Measurements from ENCODE around the gene MDFI.

The MDFI gene

DNA sequence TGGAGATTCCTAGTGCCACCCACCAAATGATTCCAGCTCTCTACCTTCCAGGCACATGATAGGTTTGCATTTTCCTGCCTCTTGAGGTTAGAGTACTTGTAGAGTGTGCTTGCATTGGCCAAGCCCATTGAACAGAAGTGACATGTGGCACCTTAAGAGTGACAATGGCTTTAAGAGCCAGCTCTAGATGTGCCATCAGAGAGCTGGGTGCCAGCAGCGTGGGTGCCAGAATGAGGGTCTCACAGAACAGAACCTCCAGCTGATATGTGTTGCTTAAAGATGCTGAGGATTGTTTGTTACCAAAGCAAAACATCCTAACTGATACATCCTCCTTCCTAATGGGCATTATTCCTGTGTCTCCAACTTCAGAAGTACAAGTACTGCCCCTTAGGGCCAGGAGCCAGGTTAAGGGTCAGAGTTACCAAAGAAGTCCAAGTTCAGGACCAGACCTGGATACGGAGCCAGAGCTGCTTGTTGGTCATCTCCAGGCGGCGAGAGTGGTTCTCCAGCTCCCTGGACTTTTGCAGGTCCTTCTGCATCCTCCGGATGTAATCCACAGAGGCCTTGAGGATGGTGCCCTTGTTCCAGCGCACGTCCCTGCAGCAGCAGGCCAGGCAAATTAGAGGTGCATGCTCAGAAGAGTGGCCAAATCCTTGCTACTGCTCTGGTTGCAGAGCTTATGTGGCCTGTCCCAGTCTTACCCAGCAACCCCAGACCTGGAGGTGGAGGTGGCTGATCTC is 47.5 kb downstream of the MDFI start:
- DNase-seq (ENCODE audit: low read depth in 2 of 3, low spot score in 1 of 3) = no peak

DNA sequence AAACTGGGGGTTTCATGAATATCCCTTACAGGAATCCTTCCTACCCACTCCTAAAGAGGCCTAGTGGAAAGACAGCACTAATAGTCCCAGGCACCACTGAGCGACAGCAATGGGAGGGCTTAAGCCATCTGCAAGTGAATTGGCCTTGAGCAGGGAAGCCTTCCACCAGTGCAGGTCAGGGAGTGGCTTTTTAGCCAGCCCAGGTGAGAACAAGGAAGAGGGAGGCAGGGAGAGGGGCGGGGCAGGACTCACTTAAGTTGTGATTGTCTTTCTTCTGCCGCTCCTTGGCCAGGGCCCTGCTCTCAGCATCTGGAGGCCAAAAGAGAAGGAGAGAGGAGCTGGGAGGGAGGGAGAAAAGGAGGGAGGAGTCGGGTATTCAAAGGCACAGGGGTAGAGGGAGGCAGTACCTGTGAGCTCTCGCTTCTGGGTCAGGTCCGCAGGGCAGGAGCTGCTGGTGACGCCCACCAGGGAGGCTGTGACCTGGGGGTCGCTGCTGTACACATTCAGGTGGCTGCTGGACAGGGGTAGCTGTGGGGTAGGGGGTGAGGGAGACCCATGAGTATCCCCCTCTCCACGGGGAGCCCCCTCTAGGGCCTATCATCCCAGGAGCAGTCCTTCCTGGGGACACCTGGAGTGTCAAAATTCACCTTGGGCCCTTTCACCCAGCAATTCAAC is 49.4 kb downstream of the MDFI start:
- no peak for DNase-seq (ENCODE audit: low read depth in 2 of 3, low spot score in 1 of 3)

DNA sequence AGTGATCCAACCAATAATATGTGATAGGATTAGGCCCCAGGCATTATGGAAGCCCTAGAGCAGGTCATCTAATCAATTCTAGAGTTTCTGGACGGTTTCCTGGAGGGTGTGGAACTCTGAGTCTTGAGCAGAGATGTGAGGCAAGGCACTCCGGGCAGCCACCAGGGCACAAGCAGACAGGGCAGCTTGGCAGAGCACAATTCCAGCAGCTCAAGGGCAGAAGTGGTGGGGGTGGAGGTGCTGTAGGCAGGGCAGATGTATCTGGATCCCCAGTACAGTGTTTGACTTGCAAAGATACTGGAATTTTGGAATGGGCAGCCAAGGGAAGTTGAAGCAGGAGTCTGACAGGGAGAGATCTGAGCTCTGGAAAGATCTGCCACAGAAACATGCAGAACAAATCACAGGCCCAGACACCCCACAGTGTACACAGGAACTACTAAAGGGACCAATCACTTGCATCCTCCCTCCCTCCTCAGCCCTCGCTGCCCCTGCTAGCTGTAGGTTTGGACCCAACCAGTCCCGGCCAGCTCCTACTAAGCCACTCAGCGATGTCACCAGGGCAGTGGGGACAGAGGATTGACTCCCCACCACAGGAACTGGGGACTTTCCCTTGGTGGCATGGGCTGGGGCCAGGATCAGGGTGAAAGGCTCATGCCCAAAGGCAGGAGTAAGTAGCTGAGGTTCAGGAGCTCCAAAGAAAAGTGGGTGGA is 50.1 kb downstream of the MDFI start:
- DNase-seq (ENCODE audit: low read depth in 2 of 3, low spot score in 1 of 3) = no peak

DNA sequence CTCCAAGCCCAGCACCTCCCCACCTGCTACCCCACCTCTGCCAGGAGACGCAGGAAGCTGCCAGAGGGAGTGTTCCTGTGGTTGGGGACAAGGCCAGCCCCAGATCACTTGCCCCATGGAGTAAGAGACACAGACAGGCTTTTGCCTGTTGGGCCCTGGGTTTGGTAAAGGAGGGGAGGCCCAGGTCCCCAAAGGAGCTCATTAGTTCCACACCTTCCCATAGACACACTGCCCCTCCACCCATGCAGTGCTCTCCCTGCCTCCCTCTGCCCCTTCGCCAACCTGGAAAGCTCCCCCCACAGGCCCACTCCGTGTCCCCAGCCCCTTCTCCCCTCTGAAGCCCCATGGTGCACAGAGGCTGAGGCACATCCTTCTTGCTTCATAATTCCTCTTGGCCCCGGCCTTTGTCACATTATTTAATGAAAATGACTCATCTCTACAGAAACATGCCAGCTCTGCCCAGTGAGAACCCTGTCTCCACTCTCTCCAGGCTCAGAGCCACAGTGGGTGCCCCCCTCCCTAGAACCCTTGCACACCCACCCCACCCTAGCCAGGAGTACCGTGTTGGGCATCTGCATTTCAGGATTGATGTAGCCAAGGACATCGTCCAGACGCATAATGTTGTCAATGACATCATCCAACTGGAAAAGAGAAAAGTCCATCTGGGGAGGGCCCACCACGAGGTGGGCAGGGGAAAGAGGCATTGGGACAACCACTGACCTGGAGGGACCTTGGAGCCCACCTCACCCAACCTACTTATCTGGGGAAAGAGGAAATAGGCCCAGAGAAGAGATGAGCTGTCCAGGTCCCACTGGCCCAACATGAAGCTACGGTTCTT is 51.1 kb downstream of the MDFI start:
- no peak for DNase-seq (ENCODE audit: low read depth in 2 of 3, low spot score in 1 of 3)

DNA sequence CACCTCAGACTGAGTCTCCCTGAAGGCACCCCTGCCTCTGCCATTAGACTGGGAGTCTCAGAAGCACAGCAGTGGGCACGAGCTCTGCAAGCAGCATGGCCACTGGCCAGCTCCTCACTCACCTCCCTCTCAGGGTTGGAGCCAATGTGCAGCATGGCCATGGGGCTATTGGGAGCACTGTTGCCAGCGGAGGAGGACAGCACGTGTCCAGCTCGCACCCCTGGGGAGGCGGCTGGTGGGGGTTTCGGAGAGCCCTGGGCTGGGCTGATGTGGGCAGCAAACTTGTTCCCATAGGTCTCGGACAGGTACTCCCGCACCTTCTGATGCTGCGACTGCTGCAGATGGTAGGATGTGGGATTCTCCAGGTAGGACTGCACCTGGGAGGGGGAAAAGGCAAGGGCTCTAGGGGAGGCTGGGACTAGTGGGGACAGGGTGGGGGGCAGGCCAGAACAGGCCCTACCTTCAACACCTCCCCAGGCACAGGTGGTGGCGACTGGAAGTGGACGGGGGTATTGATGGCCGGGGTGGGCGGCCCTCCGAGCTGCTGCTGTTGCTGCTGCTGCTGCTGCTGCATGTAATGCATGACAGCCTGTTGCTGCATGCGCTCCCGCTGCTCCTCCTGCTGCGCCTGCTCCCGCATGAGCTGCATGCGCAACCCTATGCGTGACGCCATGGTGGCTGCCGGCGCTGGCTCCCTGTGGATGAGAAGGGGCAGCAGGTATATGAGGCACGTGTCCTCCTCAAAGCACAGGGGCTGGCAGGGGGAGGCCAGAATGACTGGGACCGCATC is 52.5 kb downstream of the MDFI start:
- no peak for DNase-seq (ENCODE audit: low read depth in 2 of 3, low spot score in 1 of 3)

DNA sequence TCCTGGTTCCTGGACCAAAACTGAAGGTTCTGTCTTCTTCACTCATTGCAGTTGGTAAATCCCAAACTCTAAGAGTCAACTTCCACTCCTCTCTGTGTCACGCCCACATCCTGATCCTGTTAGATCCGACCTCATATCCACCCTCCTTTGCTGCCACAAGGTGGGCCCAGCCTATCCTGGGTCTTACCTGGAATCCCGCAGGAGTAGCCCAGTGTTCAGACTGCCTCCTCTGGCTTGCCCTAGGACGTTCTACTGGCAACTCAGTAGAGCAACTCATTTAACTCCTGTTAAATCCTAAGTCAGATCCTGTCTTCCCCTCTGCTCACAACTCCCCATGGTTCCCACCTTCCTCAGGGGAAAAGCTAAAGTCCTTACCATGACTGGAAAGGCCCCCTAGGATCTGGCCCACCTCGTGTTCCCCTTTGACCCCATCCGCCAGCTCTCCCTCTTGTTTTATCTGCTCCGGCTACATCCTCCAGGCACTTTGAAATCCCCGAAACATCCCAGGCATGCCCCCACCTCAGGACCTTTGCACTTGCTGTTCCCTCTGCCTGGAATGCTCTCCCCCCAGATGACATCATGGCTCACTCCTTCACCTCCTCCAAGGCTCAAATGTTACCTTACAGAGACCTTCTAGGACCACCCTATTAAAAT is 53.3 kb downstream of the MDFI start:
- DNase-seq (ENCODE audit: low read depth in 2 of 3, low spot score in 1 of 3) = no peak

DNA sequence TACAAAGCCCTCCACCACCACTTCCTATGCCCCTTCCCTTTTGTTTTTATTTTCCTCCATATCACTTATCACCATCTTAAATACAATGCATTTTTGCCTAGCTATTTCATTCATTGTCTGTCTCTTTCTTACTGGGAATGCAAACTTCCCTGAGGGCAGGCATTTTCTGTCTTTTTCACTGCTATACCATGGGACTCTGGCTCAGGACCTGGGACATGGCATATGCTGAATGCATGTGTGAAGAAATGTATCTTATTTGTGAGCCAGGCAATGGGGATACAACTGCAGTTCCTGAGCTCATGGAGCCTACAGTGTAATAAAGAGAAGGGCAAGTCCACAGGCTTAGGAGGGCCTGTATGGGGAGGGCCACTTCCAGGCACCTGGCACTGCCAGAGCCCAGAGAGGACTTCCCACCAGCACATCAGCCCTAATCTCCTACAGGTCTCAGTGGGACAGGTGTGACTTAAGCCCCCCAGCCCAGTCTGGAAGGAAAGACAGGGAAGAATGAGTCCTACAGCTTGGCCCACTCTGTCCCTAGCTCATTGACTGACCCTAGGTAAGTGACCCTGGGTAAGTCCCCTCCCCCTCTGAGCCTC is 53.9 kb downstream of the MDFI start:
- DNase-seq (ENCODE audit: low read depth in 2 of 3, low spot score in 1 of 3) = no peak

DNA sequence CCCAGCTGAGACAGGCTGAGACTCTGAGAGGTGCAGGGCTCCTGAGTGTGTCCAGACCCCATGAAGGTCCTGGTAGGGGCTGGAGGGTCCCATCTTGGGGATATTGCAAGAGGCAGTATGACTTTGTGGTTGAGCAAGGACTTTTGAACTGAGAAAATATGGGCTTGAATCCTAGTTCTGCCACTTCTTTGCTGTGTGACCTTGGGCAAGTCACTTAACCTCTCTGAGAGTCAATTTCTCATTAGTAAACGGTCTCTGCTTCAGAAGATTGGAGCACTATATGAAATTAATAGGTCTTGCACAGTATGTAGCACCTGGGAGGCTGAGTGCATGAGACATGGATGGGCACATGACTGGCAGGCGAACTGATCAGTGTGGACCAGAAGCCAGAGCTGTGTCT is 54.5 kb downstream of the MDFI start:
- DNase-seq (ENCODE audit: low read depth in 2 of 3, low spot score in 1 of 3) = no peak

DNA sequence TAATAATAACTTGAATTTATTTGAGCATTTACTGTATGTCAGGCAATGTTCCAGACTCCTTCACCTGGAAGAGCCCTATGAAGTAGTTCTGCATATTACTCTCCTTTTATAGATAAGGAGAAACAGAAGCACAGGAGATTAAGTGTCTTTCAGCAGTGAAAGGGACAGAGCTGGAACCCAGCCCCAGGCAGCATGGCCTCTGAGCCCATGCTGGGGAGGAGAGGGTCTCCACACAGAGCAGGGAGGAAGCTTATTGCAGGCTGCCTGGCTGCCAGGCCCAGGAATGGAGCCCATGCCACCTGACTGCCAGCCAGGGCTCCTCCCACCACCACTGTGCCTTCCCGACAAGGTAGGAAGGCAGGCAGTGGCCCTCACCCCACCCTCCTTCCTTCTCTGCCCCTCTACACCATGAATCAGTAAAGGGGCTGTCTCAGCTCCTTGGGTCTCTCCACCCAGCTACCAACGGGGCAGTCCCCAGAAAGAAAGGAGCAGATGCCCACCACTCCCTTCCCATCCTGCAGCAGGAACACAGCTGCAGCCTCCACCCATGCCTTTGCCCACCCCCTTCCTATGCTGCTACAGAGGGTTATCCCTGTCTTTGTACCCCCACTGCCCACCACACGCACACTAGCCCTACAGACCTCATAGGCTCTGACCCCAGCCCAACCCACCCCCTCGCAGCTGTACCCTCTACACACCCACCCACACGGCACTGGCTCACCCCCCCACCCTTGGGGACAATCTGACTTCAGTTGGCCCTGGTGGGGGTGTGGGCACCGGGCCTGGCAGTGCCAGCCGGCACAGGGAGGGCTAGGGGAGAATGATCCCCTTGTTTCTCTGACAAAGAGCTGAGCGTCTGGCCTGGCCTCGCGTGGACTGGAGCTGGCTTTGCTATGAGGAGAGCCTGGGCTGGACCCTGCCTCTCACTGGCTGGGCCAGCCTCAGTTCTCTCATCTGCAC is 55.3 kb downstream of the MDFI start:
- no peak for DNase-seq (ENCODE audit: low read depth in 2 of 3, low spot score in 1 of 3)

DNA sequence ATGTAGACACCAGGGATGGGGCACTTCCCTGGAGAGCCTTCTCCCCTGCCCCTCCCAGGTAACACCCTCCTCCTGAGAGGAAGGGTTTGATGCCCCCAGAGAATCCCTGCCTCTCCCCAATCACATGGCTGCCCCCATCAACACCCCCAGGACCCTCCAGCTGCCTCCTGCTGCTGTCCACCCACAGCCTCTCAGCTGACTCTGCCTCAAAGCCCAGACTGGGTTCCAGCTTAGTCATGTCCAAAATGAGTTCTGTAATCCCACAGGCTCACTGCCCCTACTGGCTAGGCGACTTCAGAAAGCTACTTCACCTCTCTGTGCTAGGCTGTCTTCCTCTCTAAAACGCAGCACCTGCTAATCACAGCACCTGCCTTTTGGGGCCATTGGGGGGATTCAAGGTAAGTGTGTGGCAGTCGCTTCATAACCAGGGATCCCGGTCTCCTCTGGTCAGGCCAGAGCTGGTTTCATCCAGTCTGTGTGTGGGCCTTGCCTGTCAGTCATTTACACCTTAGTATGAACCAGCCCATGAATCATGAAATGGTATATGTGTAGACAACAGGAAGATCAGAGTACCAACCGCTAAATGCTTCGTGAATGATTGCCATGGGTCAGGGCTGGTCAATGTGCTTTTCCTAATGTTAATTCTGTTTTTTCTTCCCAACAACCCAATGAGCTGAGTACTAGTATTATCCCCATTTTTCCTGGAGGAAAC is 56.7 kb downstream of the MDFI start:
- DNase-seq (ENCODE audit: low read depth in 2 of 3, low spot score in 1 of 3) = no peak

DNA sequence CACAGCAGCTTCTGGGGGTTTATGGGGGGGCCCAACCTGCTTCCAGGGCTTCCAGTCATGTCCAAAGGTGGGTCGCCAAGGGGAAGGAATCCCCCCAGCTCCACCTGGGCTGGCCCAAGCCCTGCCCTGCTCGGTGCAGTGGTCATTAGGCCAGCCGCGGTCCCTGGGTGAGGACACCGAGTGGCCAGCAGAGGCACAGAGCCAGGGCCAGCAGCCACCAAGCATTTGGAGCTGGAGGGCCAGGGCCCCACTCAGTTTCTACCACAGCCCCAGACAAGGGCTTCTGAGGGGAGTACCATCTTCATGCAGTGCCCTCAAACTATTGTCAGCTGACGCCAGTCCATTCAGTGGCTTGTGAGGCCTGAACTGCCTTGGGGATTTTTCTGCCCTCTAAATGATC is 57.6 kb downstream of the MDFI start:
- DNase-seq (ENCODE audit: low read depth in 2 of 3, low spot score in 1 of 3) = no peak

DNA sequence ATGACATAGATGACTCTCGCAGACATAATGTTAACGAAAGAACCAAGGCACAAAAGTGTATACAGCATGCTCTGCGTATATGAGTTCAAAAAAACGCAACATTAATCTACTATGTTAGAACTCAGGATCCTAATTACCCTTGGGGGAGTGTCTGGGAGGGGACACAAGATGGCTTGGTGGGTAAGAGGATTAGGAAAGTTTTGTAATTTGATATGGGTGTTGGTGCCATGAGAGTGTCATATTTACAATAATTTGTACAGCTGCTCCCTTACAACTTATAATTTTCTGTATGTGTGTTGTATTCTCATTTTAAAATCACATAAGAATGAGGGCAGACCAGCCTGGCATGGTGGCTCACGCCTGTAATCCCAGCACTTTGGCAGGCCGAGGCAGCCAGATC is 58.5 kb downstream of the MDFI start:
- no peak for DNase-seq (ENCODE audit: low read depth in 2 of 3, low spot score in 1 of 3)

DNA sequence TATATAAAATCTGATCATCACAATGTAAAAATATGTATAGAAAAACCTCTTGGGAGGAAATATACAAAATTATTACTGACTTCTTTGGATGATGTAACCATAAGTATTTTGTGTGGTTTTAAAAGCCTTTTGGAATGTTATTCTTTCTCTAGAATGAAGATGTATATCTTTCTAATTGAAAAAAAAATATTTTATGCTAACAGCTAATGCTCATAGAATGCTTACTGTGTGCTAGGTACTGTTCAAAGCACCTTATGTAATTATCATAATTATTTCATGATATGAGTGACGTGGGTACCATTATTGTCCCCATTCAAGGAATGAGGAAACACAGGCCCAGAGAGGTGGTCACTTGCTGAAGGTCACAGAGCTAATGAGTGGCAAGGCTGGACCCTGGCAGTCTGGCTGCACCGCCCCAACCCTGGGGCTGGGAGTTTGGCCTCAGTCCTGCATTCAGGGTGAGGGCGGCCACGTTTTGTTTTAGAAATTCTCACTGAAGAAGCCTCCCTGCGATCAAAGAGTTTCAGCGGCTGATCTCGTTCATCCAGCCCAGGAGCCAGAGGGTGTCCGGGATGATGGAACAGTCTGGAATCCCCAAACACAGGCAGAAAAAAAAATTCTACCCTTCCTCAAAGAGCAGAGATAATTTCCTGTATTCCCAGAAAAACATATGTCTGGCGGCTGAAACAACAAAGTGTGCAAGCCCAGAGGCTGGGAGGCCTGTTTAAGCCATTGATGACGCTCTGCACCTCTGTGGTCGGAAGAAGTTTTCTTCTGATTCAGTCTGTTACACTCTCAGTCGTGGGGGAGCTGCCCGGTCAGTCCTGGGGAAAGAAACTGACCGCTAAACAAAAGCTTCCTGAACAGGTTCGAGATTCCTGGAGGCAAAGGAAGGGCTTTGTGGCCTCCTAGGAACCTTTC is 59.9 kb downstream of the MDFI start:
- no peak for DNase-seq (ENCODE audit: low read depth in 2 of 3, low spot score in 1 of 3)

DNA sequence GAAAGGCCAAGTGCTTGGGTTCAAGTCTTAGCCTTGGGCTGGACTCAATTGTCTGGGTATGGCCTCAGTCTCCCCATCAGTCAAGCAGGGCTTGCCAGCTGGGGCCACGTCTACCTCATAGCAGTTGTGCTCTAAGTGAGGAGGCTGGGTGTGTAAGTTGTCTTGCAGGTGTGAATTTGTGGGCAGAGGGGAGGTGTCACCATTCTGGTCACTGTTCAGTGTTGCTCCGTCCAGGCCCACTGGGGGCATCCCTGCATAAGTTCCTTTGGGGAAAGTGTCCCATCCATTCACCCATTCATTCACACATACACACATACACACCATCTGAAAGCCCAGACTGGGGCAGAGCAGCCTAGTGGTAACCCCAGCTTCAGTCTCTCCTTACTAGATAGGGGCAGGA is 60.8 kb downstream of the MDFI start:
- no peak for DNase-seq (ENCODE audit: low read depth in 2 of 3, low spot score in 1 of 3)

DNA sequence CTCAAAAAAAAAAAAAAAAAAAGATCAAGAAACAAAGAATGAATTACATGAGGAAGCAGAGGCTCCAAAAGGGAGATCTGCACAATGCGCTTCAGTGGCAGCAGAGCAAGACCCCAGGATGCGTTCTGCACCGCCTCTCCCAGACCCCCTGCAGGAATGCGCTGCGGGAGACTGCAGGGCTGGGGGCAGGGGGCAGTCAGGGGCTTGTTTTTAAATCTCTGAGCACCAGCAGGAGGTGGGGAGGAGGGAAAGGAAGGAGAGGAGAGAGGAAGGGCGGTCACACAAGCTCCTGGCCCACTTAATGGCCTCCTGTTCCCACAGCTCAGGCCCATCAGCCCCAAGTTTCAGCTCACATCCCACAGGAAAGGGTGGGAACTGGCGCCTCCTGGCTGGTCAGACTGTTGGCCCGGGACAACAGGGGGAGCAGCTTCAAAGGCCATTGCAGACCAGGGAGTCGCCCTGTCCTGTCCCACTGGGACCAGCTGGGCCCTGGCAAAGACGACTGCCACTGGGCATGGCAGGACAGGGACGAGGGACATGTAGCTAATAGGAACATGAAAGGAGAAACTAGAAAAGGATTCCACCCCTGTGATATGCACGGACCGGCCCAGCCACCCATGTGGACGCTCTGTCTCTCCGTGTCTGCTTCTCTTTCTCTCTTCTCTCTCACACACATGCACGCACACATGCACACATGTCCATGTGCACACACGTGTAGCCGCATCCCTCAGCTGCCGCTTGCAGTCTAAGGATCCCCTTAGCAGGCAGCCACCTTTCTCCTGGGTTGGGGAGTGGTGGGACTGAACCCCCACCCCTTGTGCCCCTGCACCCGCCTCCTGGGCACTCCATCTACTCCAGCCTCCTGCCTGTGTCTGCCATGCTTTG is 62.4 kb downstream of the MDFI start:
- DNase-seq (ENCODE audit: low read depth in 2 of 3, low spot score in 1 of 3) = no peak

All from stimulated activated CD4-positive, alpha-beta T cell treated with anti-CD3 and anti-CD28 coated beads, Interleukin-12 subunit alpha, Interleukin-12 subunit beta, amount 100 ng/mL, for 48 hours (primary cell).